GM12875 (cell line): Measurements from ENCODE around the gene TNS1.

Source experiments
- H3K4me3 ChIP-seq: one replicate; pipeline ENCODE4 v1.5.1; 2011; ENCODE audit warnings: low read depth, low read length, control low read depth
- CTCF ChIP-seq: IDR thresholded peaks from 2 replicates; pipeline ENCODE4 v1.5.1; 2011; ENCODE audit warnings: low read depth, mild to moderate bottlenecking, control low read depth, inconsistent platforms, low read length, moderate library complexity, borderline replicate concordance; ENCODE audit not compliant: insufficient read depth

The TNS1 gene

GRCh38 chr2:217900010-217900779 is 102.6 kb downstream of the TNS1 start:
- no peak for TF ChIP-seq CTCF

GRCh38 chr2:217899231-217900009 is 103.4 kb downstream of the TNS1 start:
- H3K4me3 ChIP-seq: no peak overlapping the region
- peak; percentile 87 for TF ChIP-seq CTCF

More at GRCh38 chr2:217900010-217900779, 102.6 kb downstream of the TNS1 start:
- H3K4me3 ChIP-seq: no peak overlapping the region

- H3K4me3 ChIP-seq: no peak overlapping the region
Measured at GRCh38 chr2:217897816-217898806, 104.7 kb downstream of the TNS1 start.

GRCh38 chr2:217897091-217897715 is 105.6 kb downstream of the TNS1 start:
- TF ChIP-seq CTCF: no peak
- no peak overlapping the region for H3K4me3 ChIP-seq

More at GRCh38 chr2:217897816-217898806, 104.7 kb downstream of the TNS1 start:
- no peak for TF ChIP-seq CTCF

GRCh38 chr2:217895070-217895635 is 107.6 kb downstream of the TNS1 start:
- no peak for TF ChIP-seq CTCF

GRCh38 chr2:217893440-217893839 is 109.4 kb downstream of the TNS1 start:
- no peak overlapping the region for H3K4me3 ChIP-seq
- no peak for TF ChIP-seq CTCF

More at GRCh38 chr2:217895070-217895635, 107.6 kb downstream of the TNS1 start:
- H3K4me3 ChIP-seq: no peak overlapping the region
